ENCODE measurements around the gene PDCD10.
A peak's percentile ranks its signal among the peaks of the same experiment; 100 is the strongest.

PDCD10 gene

DNA sequence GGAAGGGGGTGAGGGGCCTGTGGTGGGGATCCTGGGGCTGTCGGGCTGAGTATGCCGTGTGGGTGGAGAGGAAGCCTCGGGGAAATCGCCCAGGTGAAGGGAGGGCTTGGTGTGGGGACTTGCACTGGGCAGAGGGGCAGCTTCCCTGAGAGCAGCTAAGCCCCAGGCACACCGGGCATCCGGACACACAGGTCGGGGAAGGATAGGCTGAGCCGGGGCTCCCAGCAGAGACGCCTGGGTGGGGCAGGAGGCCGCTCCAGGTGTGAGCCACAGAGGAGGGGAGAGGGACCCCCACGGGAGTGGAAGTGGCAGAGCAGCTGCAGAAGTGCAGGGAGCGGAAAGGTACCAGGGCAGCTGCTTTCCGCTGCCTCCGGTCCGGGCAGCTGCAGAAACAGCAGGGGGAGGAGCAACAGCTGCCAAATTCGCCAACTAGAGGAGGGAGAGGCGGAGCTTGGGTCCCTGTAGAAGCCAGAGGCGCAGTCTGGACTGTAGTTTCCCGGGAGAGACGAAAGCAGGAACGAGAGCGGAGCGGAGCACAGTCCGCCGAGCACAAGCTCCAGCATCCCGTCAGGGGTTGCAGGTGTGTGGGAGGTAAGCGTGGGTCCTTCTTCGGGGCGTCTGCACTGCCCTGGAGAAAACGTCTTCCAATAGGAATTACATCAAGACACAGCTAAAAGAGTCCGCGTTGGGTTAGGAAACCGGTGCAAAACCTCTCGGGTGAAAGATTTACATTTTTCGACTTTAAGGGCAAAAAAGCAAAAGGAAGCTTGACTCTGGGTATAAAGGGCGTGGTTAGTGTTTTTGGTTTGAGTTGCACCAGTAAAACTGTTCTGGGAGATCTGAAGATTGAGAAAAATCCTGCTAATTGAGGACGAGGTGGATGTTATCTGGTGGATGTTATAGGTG, 794 bp upstream of the PDCD10 start, which contains the start of gene SERPINI1:
Gene SERPINI1, plus strand, starts transcription at position 489 of the 906 bp plus-strand sequence. CDS start 53,408 bp downstream, outside the sequence.
- no peaks in the 10 kb centered on the region for H3K27me3 ChIP-seq (ENCODE audit: insufficient read depth, poor library complexity, severe bottlenecking)
- H3K27ac ChIP-seq (replicated peaks), result peak within 1 kb of the TSS; percentile 88
- DNase-seq (ENCODE audit: low read depth in 1 of 2, low spot score in 1 of 2), result peak; percentile 74 to 92
- H3K4me3 ChIP-seq (replicated peaks; ENCODE audit: insufficient read depth, low read length), result peak within 1 kb of the TSS; percentile 88
- TF ChIP-seq POLR2AphosphoS5 (IDR thresholded peaks at IDR 0.05; ENCODE audit: low read depth), result peak; percentile 67; the same call in 1 of the 2 replicates
- TF ChIP-seq, protein P1, sequence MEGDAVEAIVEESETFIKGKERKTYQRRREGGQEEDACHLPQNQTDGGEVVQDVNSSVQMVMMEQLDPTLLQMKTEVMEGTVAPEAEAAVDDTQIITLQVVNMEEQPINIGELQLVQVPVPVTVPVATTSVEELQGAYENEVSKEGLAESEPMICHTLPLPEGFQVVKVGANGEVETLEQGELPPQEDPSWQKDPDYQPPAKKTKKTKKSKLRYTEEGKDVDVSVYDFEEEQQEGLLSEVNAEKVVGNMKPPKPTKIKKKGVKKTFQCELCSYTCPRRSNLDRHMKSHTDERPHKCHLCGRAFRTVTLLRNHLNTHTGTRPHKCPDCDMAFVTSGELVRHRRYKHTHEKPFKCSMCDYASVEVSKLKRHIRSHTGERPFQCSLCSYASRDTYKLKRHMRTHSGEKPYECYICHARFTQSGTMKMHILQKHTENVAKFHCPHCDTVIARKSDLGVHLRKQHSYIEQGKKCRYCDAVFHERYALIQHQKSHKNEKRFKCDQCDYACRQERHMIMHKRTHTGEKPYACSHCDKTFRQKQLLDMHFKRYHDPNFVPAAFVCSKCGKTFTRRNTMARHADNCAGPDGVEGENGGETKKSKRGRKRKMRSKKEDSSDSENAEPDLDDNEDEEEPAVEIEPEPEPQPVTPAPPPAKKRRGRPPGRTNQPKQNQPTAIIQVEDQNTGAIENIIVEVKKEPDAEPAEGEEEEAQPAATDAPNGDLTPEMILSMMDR (IDR thresholded peaks at IDR 0.05; ENCODE audit: insufficient read depth, low read length), result no peak

DNA sequence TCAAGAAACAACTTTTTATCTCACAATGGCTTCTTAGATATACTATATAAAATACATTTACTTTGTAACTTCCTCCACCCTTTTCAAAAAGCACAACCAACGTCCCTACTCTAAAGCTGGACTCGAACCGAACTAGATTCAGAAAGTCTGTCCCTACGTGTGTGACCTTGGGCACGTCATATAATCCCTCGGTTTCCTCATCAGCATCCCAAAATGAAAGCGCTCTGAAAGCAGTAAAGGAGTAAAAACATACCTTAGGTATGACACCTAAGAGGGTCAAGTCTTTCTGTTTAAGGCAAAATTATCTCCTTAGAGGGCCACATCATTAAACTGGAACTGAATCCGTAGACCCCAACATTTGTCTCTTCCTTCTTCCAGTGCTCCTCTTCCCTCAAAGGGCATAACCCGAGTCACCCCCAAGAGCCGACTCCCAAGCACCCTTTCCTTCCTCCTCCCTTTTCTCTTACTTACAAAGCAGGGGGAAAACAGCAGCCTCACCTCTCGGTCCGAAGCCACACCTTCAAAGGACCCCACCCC, 663 bp downstream of the PDCD10 start:
- no peak for TF ChIP-seq POLR2AphosphoS5 (IDR thresholded peaks at IDR 0.05; ENCODE audit: low read depth)
- no peak for TF ChIP-seq GABPA (IDR thresholded peaks at IDR 0.05; ENCODE audit: low read depth)
- TF ChIP-seq, protein P2, sequence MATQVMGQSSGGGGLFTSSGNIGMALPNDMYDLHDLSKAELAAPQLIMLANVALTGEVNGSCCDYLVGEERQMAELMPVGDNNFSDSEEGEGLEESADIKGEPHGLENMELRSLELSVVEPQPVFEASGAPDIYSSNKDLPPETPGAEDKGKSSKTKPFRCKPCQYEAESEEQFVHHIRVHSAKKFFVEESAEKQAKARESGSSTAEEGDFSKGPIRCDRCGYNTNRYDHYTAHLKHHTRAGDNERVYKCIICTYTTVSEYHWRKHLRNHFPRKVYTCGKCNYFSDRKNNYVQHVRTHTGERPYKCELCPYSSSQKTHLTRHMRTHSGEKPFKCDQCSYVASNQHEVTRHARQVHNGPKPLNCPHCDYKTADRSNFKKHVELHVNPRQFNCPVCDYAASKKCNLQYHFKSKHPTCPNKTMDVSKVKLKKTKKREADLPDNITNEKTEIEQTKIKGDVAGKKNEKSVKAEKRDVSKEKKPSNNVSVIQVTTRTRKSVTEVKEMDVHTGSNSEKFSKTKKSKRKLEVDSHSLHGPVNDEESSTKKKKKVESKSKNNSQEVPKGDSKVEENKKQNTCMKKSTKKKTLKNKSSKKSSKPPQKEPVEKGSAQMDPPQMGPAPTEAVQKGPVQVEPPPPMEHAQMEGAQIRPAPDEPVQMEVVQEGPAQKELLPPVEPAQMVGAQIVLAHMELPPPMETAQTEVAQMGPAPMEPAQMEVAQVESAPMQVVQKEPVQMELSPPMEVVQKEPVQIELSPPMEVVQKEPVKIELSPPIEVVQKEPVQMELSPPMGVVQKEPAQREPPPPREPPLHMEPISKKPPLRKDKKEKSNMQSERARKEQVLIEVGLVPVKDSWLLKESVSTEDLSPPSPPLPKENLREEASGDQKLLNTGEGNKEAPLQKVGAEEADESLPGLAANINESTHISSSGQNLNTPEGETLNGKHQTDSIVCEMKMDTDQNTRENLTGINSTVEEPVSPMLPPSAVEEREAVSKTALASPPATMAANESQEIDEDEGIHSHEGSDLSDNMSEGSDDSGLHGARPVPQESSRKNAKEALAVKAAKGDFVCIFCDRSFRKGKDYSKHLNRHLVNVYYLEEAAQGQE (IDR thresholded peaks at IDR 0.05; ENCODE audit: insufficient replicate concordance, low read depth), result no peak
- TF ChIP-seq SPI1 (IDR thresholded peaks at IDR 0.05; ENCODE audit: borderline replicate concordance, low read depth), result no peak
- TF ChIP-seq, protein P1 (IDR thresholded peaks at IDR 0.05; ENCODE audit: insufficient read depth, low read length), result no peak
- H3K4me3 ChIP-seq (replicated peaks; ENCODE audit: insufficient read depth, low read length), result peak overlapping the region; percentile 88
- H3K27ac ChIP-seq (replicated peaks), result peak overlapping the region; percentile 88
- H3K27me3 ChIP-seq (ENCODE audit: insufficient read depth, poor library complexity, severe bottlenecking), result no peaks in the 10 kb centered on the region
- DNase-seq (ENCODE audit: low read depth in 1 of 2, low spot score in 1 of 2), result peak; percentile 19 to 21

DNA sequence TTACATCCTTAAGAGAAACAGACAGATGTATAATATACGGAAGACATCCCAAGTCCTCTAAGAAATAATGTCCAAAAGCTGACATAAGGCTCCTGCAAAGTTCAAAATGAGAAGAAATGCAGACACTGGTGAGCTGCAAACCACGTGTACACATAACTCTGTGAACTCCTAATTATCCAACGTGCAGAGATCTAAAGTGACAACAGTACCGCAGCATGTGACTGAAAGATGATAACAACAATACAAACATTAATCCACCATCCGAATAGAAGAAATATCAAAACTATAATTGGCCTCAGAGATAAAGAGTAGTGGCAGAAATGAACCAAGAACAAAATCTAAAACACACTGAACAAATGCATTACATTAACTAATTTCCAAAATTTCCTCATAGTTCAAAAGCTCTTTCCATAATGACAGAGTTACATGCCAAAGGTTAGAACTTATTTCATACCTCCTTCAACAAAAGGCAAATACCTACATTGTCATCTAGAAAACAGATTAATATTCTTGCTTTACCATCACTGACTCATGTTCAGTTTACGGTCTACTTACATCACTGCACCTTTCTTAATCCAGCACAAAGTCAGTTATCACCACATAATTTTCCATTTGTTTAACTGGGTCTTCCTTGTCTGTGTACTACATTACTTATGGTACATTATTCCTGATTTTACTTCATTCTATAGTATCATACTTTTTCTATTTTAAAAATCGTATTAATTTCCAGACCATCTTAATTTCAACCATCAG, 2.2 kb downstream of the PDCD10 start:
- TF ChIP-seq SPI1 (IDR thresholded peaks at IDR 0.05; ENCODE audit: borderline replicate concordance, low read depth) (no peak), GABPA (IDR thresholded peaks at IDR 0.05; ENCODE audit: low read depth) (no peak), POLR2AphosphoS5 (IDR thresholded peaks at IDR 0.05; ENCODE audit: low read depth) (no peak)
- TF ChIP-seq, protein P1 (IDR thresholded peaks at IDR 0.05; ENCODE audit: insufficient read depth, low read length), result no peak
- TF ChIP-seq, protein P2 (IDR thresholded peaks at IDR 0.05; ENCODE audit: insufficient replicate concordance, low read depth), result no peak
- Histone ChIP-seq H3K4me3 (replicated peaks; ENCODE audit: insufficient read depth, low read length) (no peak overlapping the region; the same call in 1 of the 2 replicates), H3K27ac (replicated peaks) (no peak overlapping the region; the same call in 1 of the 2 replicates), H3K27me3 (ENCODE audit: insufficient read depth, poor library complexity, severe bottlenecking) (no peaks in the 10 kb centered on the region)
- DNase-seq (ENCODE audit: low read depth in 1 of 2, low spot score in 1 of 2), result no peak

Data from HL-60 (cell line).